HFF-Myc (cell line): ENCODE results near the gene TMEM220.

Experiments
- DNase-seq: peaks from one replicate; pipeline ENCODE4 v3.0.0-alpha.2; 2011; ENCODE audit warnings: low read depth; ENCODE audit errors: extremely low read depth
- H3K4me3 ChIP-seq: replicated peaks from 2 replicates; pipeline ENCODE4 v1.5.1; 2011; ENCODE audit warnings: low read depth, mild to moderate bottlenecking, control low read depth, low read length
- TF ChIP-seq, protein P1 (sequence below): IDR thresholded peaks from 2 replicates; pipeline ENCODE4 v1.5.1; 2012; ENCODE audit warnings: mild to moderate bottlenecking, low read depth, low read length, control low read depth; ENCODE audit errors: missing control alignments

Gene TMEM220

DNA sequence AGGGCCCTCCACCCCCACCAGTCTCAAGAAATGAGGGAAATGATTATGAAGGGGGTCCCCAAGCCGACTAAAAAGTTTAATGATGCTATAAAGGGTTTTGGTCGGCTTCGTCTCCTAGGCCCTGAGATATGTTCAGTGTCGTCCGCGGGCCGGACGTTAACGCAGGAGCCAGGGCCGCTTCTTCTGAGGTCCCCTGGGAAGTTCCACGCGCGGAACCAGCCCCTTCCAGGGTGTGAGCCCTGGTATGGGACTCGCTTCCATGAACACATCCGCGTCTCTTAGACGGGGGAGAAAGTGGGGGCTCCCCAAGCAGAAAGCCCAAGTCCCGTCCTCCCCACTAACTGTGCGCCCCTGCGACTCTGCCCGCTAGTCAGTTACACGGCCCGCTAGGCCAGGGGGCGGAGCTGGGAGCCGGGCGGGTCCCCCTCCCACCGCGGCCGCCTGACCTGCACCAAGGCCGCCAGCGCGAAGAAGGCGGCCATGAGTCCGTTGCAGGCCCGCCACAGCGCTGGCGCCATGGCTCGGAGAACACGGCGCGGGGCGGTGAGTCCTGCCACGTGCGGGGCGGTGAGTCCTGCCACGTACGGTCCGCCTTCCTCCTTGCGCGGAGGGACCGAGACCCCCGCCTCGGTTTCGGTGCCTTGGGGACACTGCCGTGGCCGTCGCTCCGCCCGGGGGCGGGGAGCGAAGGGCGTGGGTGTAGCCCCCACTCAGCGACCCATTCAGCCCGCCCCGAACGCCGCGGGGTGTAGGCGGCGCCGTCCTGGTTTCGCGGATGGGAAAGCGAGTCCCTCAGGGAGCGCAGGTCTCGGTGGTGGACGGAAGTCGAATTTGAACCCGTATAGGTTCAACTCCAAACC is at the start of gene TMEM220:
TMEM220 (minus strand) TSS at position 690 of the 860 bp plus-strand sequence; CDS start at position 518, 172 bp downstream.
- TF ChIP-seq, protein P1, sequence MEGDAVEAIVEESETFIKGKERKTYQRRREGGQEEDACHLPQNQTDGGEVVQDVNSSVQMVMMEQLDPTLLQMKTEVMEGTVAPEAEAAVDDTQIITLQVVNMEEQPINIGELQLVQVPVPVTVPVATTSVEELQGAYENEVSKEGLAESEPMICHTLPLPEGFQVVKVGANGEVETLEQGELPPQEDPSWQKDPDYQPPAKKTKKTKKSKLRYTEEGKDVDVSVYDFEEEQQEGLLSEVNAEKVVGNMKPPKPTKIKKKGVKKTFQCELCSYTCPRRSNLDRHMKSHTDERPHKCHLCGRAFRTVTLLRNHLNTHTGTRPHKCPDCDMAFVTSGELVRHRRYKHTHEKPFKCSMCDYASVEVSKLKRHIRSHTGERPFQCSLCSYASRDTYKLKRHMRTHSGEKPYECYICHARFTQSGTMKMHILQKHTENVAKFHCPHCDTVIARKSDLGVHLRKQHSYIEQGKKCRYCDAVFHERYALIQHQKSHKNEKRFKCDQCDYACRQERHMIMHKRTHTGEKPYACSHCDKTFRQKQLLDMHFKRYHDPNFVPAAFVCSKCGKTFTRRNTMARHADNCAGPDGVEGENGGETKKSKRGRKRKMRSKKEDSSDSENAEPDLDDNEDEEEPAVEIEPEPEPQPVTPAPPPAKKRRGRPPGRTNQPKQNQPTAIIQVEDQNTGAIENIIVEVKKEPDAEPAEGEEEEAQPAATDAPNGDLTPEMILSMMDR, result no peak
- DNase-seq, result no peak
- H3K4me3 ChIP-seq, result peak within 1 kb of the TSS; percentile 57

DNA sequence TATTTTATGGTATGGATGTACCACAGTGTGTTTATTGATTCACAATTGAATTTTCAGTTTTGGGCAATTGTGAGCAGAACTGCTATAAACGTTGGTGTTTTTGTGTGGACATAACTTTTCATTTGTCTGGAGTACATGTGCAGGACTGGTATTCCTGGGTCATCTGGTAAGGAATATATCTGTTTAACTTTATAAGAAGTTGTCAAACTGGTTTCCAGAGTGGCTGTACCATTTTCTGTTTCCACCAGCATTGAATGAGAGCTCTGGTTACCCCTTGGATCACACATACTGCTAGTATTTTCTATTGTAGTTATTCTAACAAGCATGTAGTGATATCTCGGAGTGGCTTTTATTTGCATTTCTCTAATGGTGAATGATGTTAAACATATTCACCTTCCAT is 49.8 kb upstream of the TMEM220 start:
- DNase-seq, result no peak
- TF ChIP-seq, protein P1, result no peak
- H3K4me3 ChIP-seq, result no peak overlapping the region

DNA sequence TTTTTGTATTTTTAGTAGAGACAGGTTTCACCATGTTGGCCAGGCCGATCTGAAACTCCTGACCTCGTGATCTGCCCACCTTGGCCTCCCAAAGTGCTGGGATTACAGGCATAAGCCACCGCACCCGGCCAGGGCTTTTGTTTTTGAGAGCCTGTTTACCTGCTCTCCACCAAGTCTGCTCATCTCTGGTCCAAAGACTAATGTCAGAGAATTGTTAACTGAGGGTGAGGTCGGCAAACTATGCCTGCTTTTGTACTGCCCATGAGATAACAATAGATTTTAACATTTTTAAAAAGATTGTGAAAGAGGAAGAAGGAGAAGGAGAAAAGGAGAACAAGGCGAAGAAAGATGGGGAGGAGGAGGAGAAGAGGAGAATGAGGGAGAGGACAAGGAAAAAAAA is 48.1 kb upstream of the TMEM220 start:
- TF ChIP-seq, protein P1, result no peak
- DNase-seq, result no peak
- no peak overlapping the region for H3K4me3 ChIP-seq

DNA sequence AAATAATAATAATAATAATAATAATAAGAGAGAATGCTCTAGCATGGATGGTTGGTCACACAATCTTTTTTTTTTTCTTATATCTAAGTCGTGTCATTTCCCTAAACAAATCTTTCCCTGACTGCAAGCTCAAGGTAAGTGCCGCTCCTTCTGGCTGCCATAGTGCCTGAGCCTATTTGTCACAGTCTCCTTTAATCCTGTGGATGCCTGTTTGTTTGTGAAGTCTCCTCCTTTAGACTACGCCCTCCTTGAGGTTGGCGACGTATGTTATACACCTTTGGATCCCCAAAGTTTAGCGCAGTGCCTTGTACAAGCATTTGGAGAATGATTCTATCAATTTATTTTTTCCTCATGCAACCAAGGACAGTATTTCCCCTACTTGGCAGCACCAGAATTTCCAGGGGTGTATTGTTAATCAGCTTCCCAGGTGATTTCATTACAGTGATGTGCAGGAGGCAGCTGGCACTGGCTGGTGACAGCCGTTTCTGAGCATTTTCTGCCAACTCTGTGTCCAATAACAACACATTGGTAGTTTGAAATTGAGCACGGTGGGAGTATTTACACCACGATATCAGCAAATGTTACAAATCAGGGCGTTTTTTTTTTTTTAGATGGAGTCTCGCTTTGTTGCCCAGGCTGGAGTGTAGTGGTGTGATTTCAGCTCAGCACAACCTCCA is 47.4 kb upstream of the TMEM220 start:
- no peak for DNase-seq
- TF ChIP-seq, protein P1, result no peak
- H3K4me3 ChIP-seq, result no peak overlapping the region

DNA sequence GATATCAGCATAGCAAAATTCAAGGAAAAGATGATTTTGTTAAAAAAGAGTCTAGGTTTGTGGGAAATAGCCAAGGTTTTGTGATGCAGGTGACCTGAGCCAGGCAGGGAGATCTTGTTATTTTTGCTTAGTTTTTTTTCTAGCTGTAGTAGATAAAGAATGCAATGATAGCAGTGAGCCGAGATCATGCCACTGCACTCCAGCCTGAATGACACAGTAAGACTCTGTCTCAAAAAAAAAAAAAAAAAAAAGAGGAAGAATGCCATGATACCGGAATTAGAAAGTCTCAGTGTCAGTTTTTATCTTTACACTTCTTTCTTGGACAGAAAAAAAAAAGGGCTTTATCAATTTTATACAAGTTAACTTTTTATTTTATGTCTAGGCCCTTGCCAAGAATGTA is 46.6 kb upstream of the TMEM220 start:
- DNase-seq, result no peak
- TF ChIP-seq, protein P1, result no peak
- H3K4me3 ChIP-seq, result no peak overlapping the region

DNA sequence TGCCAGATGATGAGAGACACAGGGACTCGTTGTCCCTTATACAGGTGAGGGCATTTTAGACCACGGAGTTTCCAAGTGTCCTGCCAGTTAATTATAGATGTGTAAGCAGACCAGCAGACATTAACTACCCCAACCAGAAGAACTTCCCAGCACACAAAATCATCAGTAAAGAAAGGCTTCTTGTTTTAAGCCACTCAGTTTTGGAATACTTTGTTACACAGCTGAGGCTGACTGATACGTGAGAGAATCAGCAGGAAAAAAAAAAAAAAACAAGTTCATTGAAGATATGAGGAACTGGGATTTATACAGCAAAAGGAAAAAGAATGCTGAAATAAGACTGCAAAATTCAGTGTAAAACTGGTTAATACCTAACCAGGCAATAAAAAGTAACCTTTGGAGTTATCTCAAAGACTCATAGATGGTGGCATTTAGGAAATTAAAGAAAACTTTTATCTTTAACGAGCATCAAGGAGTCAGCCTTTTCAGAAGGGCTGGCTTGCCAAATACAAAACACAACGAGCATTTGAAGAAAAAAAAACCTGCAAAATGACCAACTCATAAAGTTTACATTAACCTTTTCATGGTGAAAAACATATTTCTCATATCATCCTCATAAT is 46.0 kb upstream of the TMEM220 start:
- TF ChIP-seq, protein P1, result no peak
- H3K4me3 ChIP-seq, result no peak overlapping the region
- DNase-seq, result no peak
